Neuronal stem cell (in vitro differentiated cells): ENCODE data around the gene MSI1.
A peak's percentile ranks its signal among the peaks of the same experiment; 100 is the strongest.

Source experiments
- DNase-seq: peaks from one replicate; pipeline ENCODE4 v3.0.0-alpha.2; 2013; ENCODE audit warnings: low spot score
- H2AFZ ChIP-seq: one replicate; pipeline ENCODE4 v1.6.1; 2013; ENCODE audit warnings: mild to moderate bottlenecking, low read length, inconsistent platforms
- H2AK5ac ChIP-seq: 2 replicates; pipeline ENCODE4 v1.6.1; 2013; ENCODE audit warnings: low read depth, mild to moderate bottlenecking, inconsistent platforms, low read length, moderate library complexity, mixed read lengths
- H2BK120ac ChIP-seq: 2 replicates; pipeline ENCODE4 v1.6.1; 2013; ENCODE audit warnings: low read depth, mild to moderate bottlenecking, inconsistent platforms, low read length, moderate library complexity, mixed read lengths
- H2BK12ac ChIP-seq: one replicate; pipeline ENCODE4 v1.6.1; 2013; ENCODE audit warnings: low read length, inconsistent platforms
- H2BK15ac ChIP-seq: 2 replicates; pipeline ENCODE4 v1.6.1; 2013; ENCODE audit warnings: mild to moderate bottlenecking, low read length, inconsistent platforms, mixed read lengths
- H2BK5ac ChIP-seq: one replicate; pipeline ENCODE4 v1.6.1; 2013; ENCODE audit warnings: inconsistent platforms, mild to moderate bottlenecking, low read length, moderate library complexity
- H3K14ac ChIP-seq: one replicate; pipeline ENCODE4 v1.6.1; 2013; ENCODE audit warnings: low read length, inconsistent platforms
- H3K18ac ChIP-seq: 2 replicates; pipeline ENCODE4 v1.6.1; 2013; ENCODE audit warnings: low read length, inconsistent platforms
- H3K23ac ChIP-seq: 2 replicates; pipeline ENCODE4 v1.6.1; 2013; ENCODE audit warnings: low read depth, mild to moderate bottlenecking, mixed read lengths, low read length, inconsistent platforms; ENCODE audit not compliant: poor library complexity
- H3K27ac ChIP-seq: replicated peaks from 3 replicates; pipeline ENCODE4 v1.5.1; 2013; ENCODE audit warnings: low read length, inconsistent platforms
- H3K27me3 ChIP-seq, 3 experiments: 2 replicates each; pipeline ENCODE4 v1.6.1; 2013; ENCODE audit warnings: low read length in 3 of 3, mild to moderate bottlenecking in 2 of 3, inconsistent platforms in 1 of 3, low read depth in 1 of 3, mixed read lengths in 1 of 3, moderate library complexity in 1 of 3; ENCODE audit not compliant: control insufficient read depth in 3 of 3, insufficient read depth in 3 of 3
- H3K36me3 ChIP-seq, 2 donors: replicated peaks in 1 of 2; 2 replicates each; pipeline ENCODE4 v1.6.1; 2013; ENCODE audit warnings: low read length in 2 of 2; ENCODE audit not compliant: control insufficient read depth in 2 of 2, insufficient read depth in 2 of 2
- H3K4ac ChIP-seq: 2 replicates; pipeline ENCODE4 v1.6.1; 2013; ENCODE audit warnings: inconsistent platforms, mild to moderate bottlenecking, low read length, moderate library complexity
- H3K4me1 ChIP-seq, 2 donors: 1 replicate in 1 of 2; 2 replicates in 1 of 2; pipeline ENCODE4 v1.6.1; 2013; ENCODE audit warnings: low read length in 2 of 2, low read depth in 1 of 2; ENCODE audit not compliant: control insufficient read depth in 2 of 2, insufficient read depth in 1 of 2
- H3K4me2 ChIP-seq: one replicate; pipeline ENCODE4 v1.6.1; 2013; ENCODE audit warnings: mild to moderate bottlenecking, low read length, inconsistent platforms; ENCODE audit not compliant: insufficient read depth, poor library complexity, severe bottlenecking
- H3K4me3 ChIP-seq, 2 donors: 2 replicates each; pipeline ENCODE4 v1.5.1; 2013; ENCODE audit warnings: low read length in 2 of 2, mild to moderate bottlenecking in 2 of 2, inconsistent platforms in 1 of 2, moderate library complexity in 1 of 2
- H3K79me1 ChIP-seq: one replicate; pipeline ENCODE4 v1.6.1; 2013; ENCODE audit warnings: low read depth, mild to moderate bottlenecking, inconsistent platforms, low read length, moderate library complexity
- H3K9ac ChIP-seq: one replicate; pipeline ENCODE4 v1.6.1; 2013; ENCODE audit warnings: mild to moderate bottlenecking, low read depth, low read length, inconsistent platforms; ENCODE audit not compliant: poor library complexity
- H3K9me3 ChIP-seq, 2 donors: replicated peaks in 1 of 2; 2 replicates each; pipeline versions ENCODE3 to v1.6.1; 2013; ENCODE audit warnings: low read length in 2 of 2, mild to moderate bottlenecking in 2 of 2, inconsistent platforms in 1 of 2, low read depth in 1 of 2, mixed read lengths in 1 of 2, moderate library complexity in 1 of 2; ENCODE audit not compliant: control insufficient read depth in 2 of 2, insufficient read depth in 1 of 2
- H4K8ac ChIP-seq: one replicate; pipeline ENCODE4 v1.6.1; 2013; ENCODE audit warnings: low read depth, mild to moderate bottlenecking, inconsistent platforms, low read length, moderate library complexity
- H4K91ac ChIP-seq: one replicate; pipeline ENCODE4 v1.6.1; 2013; ENCODE audit warnings: low read length, low read depth, mild to moderate bottlenecking, inconsistent platforms; ENCODE audit not compliant: poor library complexity
- WGBS, 2 donors: extraction: QIAGEN DNeasy Blood & Tissue Kit; methylation state at CpG; one replicate each; pipeline ENCODE4 v1.1.7; 2013; ENCODE audit warnings: missing lambda C conversion rate in 2 of 2, mixed read lengths in 1 of 2; ENCODE audit not compliant: insufficient read length in 2 of 2, insufficient replicate concordance in 1 of 2; ENCODE audit errors: extremely low coverage in 2 of 2; 5-methylcytosine and 5-hydroxymethylcytosine counted together

The MSI1 gene

DNA sequence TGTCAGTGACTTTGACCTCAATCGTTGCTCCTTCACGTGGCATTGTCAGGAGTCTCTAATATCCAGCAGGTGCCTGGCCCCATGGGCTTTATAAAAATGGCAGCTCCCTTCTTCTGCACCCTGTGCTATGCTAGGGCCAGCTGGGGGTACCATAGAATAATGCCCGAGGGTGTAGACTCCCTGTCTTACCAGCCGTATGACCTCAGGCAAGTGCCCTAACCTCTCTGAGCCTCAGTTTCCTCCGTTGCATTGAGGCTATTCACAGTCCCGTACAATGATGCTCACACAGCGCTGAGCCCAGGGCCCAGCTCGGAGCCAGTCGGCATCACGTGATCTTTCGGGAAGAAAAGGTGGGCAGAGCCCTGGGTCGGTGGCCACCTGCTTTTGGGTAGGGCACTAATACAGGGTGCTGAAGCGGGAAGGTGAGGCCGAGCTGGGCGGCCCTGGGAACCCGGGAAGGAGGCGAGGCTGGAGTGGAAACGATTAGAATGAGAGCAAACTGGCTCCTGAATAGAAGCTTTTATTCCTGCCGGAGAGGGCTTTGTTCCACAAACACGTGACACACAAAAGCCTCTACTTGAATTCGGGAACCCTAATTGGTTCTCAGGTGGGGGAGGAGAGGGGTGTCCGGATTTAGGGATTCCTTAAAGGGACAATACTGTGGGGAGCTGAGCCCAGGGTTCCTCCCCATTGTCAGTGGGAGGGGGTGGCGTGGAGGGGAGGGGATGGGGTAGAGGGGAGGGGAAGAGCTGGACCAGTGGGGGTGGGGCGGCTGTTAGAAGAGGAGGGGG, 19.9 kb upstream of the MSI1 start:
- Histone ChIP-seq H3K27ac (peak overlapping the region; percentile 98), H4K91ac (peak overlapping the region; percentile 99), H2BK5ac (peak overlapping the region; percentile 96), H3K36me3 (no peaks in the 10 kb centered on the region), H3K79me1 (no peaks in the 10 kb centered on the region), H3K18ac (peak overlapping the region; percentile 94), H3K4ac (no peak overlapping the region), H3K27me3 (no peaks in the 10 kb centered on the region), H3K23ac (no peak overlapping the region), H3K4me1 (peaks cover 15 to 18% of the 10 kb centered on the region in 2 donors), H3K14ac (no peak overlapping the region), H2AFZ (peak overlapping the region; percentile 86), H3K4me3 (peak overlapping the region in 1 of 2 donors; percentile 34), H2BK120ac (peak overlapping the region; percentile 92), H2AK5ac (peak overlapping the region; percentile 66), H3K4me2 (peak overlapping the region; percentile 54), H2BK12ac (peak overlapping the region; percentile 64), H3K9ac (no peak overlapping the region), H2BK15ac (no peak overlapping the region), H4K8ac (no peak overlapping the region), H3K9me3 (no peaks in the 10 kb centered on the region)
- WGBS, 2 donors, result no CpG with 5 or more reads among the region's 24 CpGs
- DNase-seq, result peak; percentile 97

DNA sequence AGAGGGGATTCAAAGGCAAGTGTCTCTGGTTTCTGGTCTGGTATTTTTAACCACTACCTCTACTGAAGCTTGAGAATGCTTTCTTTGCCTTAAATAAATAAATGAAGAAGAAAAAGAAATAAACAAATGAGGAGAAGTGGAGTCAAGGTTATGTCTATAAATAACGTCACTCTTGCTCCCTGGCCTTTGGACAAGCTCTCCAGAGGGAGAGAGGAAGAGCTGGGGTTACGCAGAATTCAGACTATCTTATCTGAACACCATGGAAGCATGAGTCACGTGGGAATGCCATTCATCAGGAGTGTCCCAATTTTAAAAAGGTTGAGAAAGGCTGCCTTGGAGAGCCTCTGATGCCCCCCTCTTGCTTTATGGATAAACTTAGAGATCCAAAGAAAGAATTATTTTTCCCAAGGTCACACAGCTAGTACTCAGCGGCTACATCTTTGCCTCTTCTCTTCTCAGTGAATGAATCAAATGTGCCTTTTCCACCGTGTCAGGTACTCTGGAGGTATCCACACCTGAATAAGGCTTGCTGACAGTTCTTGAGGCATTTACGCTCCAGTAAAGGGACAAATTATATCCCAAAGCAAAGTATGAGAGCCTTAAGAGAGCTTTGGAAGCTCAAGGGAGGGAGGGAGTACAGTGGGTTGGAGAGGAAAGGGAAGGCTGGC, 12.9 kb upstream of the MSI1 start:
- Histone ChIP-seq H2BK12ac (no peak overlapping the region), H2AFZ (peak overlapping the region; percentile 43), H2AK5ac (no peak overlapping the region), H3K4me3 (no peak overlapping the region), H3K27ac (no peak overlapping the region), H3K18ac (no peak overlapping the region), H3K36me3 (no peaks in the 10 kb centered on the region), H3K23ac (no peak overlapping the region), H4K91ac (no peak overlapping the region), H3K79me1 (no peaks in the 10 kb centered on the region), H3K9me3 (no peaks in the 10 kb centered on the region), H3K4me1 (peaks cover 4 to 11% of the 10 kb centered on the region in 2 donors), H3K14ac (no peak overlapping the region), H3K4ac (no peak overlapping the region), H2BK15ac (no peak overlapping the region), H3K9ac (no peak overlapping the region), H3K4me2 (no peak overlapping the region), H2BK120ac (no peak overlapping the region), H3K27me3 (no peaks in the 10 kb centered on the region), H2BK5ac (no peak overlapping the region), H4K8ac (no peak overlapping the region)
- no peak for DNase-seq
- WGBS, 2 donors, result no CpG with 5 or more reads among the region's 6 CpGs

DNA sequence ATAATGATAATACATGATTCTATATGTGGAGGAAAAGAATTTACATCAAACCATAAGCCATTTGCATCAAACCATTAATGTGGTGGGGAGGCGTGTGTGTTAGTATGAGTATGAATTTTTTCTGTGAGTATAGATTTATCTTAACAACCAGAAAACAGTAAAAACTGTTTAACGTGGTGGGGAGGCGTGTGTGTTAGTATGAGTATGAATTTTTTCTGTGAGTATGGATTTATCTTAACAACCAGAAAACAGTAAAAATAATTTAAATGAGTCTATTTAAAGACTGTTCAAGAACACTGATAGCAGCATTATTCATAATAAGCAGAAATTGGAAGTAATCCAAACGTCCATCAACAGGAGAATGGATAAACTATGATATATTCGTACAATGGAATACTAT, 9.1 kb upstream of the MSI1 start:
- H3K4ac ChIP-seq, result no peak overlapping the region

DNA sequence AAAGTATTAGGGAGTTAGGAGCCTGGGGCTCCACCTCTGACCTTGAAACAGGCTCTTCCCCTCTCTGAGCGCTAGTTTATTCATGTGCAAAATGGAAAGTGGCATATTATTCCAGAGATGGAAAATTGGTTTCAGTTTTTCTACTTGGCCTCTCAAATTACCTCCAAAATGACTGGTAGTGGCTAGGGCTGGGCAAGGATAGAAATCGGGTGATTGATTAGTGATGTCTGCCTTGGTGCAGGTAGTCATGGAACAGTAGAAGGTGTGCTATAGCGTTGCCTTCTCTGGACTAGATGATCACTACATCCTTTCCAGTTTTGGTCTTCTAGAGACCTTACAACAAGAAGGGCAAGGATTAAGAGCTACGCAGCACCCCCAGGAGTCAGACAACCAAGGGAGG, 8.6 kb upstream of the MSI1 start:
- H3K27me3 ChIP-seq, result no peaks in the 10 kb centered on the region

More for the DNA sequence above, 9.1 kb upstream of the MSI1 start:
- H3K14ac ChIP-seq, result no peak overlapping the region
- H2AK5ac ChIP-seq, result no peak overlapping the region
- H2BK120ac ChIP-seq, result no peak overlapping the region
- H2BK5ac ChIP-seq, result no peak overlapping the region
- no peaks in the 10 kb centered on the region for H3K36me3 ChIP-seq
- H3K4me2 ChIP-seq, result no peak overlapping the region
- no peak overlapping the region for H3K23ac ChIP-seq
- H3K9me3 ChIP-seq, result no peaks in the 10 kb centered on the region
- H3K27me3 ChIP-seq, result no peaks in the 10 kb centered on the region
- H3K9ac ChIP-seq, result no peak overlapping the region
- no peak overlapping the region for H4K91ac ChIP-seq
- H4K8ac ChIP-seq, result no peak overlapping the region
- no peaks in the 10 kb centered on the region for H3K79me1 ChIP-seq
- no peak overlapping the region for H2BK12ac ChIP-seq
- no peak overlapping the region for H2BK15ac ChIP-seq
- no peak overlapping the region for H3K27ac ChIP-seq
- H3K4me1 ChIP-seq, result peaks cover 12 to 13% of the 10 kb centered on the region in 2 donors
- no CpG with 5 or more reads among the region's 5 CpGs for WGBS, 2 donors
- H3K18ac ChIP-seq, result no peak overlapping the region
- H3K4me3 ChIP-seq, result no peak overlapping the region
- no peak overlapping the region for H2AFZ ChIP-seq
- no peak for DNase-seq

More for the DNA sequence above, 8.6 kb upstream of the MSI1 start:
- H3K14ac ChIP-seq, result no peak overlapping the region
- H3K9ac ChIP-seq, result no peak overlapping the region
- no peak overlapping the region for H4K91ac ChIP-seq
- H4K8ac ChIP-seq, result no peak overlapping the region
- H3K18ac ChIP-seq, result no peak overlapping the region
- H2BK5ac ChIP-seq, result no peak overlapping the region
- H3K23ac ChIP-seq, result no peak overlapping the region
- H2BK12ac ChIP-seq, result no peak overlapping the region
- H3K4me1 ChIP-seq, result peaks cover 12 to 13% of the 10 kb centered on the region in 2 donors
- H3K4me3 ChIP-seq, result no peak overlapping the region
- H2AK5ac ChIP-seq, result no peak overlapping the region
- H3K79me1 ChIP-seq, result no peaks in the 10 kb centered on the region
- WGBS, 2 donors, result no CpG with 5 or more reads among the region's 4 CpGs
- H2AFZ ChIP-seq, result no peak overlapping the region
- H2BK15ac ChIP-seq, result no peak overlapping the region
- no peaks in the 10 kb centered on the region for H3K36me3 ChIP-seq
- no peak overlapping the region for H3K27ac ChIP-seq
- no peak overlapping the region for H2BK120ac ChIP-seq
- H3K9me3 ChIP-seq, result no peaks in the 10 kb centered on the region
- no peak overlapping the region for H3K4ac ChIP-seq
- no peak overlapping the region for H3K4me2 ChIP-seq
- no peak for DNase-seq
